Measurements from ENCODE around the gene FOXJ1. TPM values are rescaled to one million over a fixed set of nuclear protein-coding genes. Genes with fewer than 3 reads are reported as not detected.

Gene FOXJ1
- total and polyA plus RNA-seq, 2 of the 13 experiments (the other 11 are each of a cell fraction or from before 2014, with no cell fraction given) = 0.98 to 1.6 TPM

DNA sequence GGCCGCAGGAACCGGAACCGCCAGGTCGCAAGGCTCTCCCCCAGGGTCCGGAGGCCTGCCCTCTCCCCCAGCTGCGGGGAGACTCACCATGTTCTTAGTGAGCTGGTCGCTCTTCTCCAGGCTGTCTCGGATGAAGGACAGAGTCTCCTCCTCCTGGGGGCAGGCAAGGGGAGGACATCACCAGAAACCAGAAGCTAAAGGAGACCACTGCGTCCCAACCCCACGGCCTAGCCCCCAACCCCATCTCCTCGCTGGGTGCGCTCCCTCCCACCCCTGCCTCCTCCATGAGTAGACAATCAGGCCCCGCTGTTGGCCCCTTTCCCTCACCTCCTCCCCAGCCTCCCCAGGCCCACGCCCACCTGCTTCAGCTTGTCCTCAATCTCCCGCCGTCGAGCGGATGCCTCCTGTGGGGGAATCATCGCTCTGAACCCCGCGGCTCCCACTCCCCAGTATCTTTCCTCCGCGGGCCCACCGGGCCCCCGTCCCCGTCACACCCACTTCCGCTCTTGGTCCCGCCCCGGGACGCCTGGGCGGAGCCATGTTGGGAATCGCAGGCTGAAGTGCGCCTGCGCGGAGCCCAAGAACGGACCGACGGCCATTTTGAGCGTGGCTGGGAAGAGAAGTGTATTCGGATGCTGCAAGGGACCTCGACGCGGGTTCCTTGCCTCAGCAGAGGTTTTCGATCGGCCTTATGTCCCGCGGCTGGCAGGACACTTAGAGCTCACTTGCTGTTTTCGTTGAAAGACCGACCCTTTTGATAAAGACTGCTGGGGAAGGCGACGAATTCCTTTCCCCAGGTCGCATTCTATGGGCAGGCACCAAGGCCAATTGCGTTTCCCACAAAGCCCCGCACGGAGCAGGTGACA, 37.5 kb downstream of the FOXJ1 start, which contains the start of gene EXOC7 (continued):
- TF ChIP-seq, protein P1, sequence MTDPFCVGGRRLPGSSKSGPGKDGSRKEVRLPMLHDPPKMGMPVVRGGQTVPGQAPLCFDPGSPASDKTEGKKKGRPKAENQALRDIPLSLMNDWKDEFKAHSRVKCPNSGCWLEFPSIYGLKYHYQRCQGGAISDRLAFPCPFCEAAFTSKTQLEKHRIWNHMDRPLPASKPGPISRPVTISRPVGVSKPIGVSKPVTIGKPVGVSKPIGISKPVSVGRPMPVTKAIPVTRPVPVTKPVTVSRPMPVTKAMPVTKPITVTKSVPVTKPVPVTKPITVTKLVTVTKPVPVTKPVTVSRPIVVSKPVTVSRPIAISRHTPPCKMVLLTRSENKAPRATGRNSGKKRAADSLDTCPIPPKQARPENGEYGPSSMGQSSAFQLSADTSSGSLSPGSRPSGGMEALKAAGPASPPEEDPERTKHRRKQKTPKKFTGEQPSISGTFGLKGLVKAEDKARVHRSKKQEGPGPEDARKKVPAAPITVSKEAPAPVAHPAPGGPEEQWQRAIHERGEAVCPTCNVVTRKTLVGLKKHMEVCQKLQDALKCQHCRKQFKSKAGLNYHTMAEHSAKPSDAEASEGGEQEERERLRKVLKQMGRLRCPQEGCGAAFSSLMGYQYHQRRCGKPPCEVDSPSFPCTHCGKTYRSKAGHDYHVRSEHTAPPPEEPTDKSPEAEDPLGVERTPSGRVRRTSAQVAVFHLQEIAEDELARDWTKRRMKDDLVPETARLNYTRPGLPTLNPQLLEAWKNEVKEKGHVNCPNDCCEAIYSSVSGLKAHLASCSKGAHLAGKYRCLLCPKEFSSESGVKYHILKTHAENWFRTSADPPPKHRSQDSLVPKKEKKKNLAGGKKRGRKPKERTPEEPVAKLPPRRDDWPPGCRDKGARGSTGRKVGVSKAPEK (CRISPR knock-in tag; IDR thresholded peaks at IDR 0.05; ENCODE audit: borderline replicate concordance) = no peak
- TF ChIP-seq ZNF251 (CRISPR knock-in tag; IDR thresholded peaks at IDR 0.05) = peak; percentile 27; the same call in 1 of the 2 replicates
- TF ChIP-seq, protein P2, sequence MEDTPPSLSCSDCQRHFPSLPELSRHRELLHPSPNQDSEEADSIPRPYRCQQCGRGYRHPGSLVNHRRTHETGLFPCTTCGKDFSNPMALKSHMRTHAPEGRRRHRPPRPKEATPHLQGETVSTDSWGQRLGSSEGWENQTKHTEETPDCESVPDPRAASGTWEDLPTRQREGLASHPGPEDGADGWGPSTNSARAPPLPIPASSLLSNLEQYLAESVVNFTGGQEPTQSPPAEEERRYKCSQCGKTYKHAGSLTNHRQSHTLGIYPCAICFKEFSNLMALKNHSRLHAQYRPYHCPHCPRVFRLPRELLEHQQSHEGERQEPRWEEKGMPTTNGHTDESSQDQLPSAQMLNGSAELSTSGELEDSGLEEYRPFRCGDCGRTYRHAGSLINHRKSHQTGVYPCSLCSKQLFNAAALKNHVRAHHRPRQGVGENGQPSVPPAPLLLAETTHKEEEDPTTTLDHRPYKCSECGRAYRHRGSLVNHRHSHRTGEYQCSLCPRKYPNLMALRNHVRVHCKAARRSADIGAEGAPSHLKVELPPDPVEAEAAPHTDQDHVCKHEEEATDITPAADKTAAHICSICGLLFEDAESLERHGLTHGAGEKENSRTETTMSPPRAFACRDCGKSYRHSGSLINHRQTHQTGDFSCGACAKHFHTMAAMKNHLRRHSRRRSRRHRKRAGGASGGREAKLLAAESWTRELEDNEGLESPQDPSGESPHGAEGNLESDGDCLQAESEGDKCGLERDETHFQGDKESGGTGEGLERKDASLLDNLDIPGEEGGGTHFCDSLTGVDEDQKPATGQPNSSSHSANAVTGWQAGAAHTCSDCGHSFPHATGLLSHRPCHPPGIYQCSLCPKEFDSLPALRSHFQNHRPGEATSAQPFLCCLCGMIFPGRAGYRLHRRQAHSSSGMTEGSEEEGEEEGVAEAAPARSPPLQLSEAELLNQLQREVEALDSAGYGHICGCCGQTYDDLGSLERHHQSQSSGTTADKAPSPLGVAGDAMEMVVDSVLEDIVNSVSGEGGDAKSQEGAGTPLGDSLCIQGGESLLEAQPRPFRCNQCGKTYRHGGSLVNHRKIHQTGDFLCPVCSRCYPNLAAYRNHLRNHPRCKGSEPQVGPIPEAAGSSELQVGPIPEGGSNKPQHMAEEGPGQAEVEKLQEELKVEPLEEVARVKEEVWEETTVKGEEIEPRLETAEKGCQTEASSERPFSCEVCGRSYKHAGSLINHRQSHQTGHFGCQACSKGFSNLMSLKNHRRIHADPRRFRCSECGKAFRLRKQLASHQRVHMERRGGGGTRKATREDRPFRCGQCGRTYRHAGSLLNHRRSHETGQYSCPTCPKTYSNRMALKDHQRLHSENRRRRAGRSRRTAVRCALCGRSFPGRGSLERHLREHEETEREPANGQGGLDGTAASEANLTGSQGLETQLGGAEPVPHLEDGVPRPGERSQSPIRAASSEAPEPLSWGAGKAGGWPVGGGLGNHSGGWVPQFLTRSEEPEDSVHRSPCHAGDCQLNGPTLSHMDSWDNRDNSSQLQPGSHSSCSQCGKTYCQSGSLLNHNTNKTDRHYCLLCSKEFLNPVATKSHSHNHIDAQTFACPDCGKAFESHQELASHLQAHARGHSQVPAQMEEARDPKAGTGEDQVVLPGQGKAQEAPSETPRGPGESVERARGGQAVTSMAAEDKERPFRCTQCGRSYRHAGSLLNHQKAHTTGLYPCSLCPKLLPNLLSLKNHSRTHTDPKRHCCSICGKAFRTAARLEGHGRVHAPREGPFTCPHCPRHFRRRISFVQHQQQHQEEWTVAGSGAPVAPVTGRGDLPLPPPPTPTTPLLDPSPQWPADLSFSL (CRISPR knock-in tag; IDR thresholded peaks at IDR 0.05) = no peak
- TF ChIP-seq, protein P3, sequence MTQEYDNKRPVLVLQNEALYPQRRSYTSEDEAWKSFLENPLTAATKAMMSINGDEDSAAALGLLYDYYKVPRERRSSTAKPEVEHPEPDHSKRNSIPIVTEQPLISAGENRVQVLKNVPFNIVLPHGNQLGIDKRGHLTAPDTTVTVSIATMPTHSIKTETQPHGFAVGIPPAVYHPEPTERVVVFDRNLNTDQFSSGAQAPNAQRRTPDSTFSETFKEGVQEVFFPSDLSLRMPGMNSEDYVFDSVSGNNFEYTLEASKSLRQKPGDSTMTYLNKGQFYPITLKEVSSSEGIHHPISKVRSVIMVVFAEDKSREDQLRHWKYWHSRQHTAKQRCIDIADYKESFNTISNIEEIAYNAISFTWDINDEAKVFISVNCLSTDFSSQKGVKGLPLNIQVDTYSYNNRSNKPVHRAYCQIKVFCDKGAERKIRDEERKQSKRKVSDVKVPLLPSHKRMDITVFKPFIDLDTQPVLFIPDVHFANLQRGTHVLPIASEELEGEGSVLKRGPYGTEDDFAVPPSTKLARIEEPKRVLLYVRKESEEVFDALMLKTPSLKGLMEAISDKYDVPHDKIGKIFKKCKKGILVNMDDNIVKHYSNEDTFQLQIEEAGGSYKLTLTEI (CRISPR knock-in tag; conservative IDR thresholded peaks at IDR 0.05) = no peak
- TF ChIP-seq RARA (CRISPR knock-in tag; IDR thresholded peaks at IDR 0.05) = no peak
- TF ChIP-seq ZNF605 (CRISPR knock-in tag; IDR thresholded peaks at IDR 0.05) = peak; percentile 86
- TF ChIP-seq, protein P4, sequence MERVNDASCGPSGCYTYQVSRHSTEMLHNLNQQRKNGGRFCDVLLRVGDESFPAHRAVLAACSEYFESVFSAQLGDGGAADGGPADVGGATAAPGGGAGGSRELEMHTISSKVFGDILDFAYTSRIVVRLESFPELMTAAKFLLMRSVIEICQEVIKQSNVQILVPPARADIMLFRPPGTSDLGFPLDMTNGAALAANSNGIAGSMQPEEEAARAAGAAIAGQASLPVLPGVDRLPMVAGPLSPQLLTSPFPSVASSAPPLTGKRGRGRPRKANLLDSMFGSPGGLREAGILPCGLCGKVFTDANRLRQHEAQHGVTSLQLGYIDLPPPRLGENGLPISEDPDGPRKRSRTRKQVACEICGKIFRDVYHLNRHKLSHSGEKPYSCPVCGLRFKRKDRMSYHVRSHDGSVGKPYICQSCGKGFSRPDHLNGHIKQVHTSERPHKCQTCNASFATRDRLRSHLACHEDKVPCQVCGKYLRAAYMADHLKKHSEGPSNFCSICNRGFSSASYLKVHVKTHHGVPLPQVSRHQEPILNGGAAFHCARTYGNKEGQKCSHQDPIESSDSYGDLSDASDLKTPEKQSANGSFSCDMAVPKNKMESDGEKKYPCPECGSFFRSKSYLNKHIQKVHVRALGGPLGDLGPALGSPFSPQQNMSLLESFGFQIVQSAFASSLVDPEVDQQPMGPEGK (CRISPR knock-in tag; IDR thresholded peaks at IDR 0.05) = peak; percentile 77
- TF ChIP-seq ZNF792 (CRISPR knock-in tag; IDR thresholded peaks at IDR 0.05) = no peak
- TF ChIP-seq, protein P5, sequence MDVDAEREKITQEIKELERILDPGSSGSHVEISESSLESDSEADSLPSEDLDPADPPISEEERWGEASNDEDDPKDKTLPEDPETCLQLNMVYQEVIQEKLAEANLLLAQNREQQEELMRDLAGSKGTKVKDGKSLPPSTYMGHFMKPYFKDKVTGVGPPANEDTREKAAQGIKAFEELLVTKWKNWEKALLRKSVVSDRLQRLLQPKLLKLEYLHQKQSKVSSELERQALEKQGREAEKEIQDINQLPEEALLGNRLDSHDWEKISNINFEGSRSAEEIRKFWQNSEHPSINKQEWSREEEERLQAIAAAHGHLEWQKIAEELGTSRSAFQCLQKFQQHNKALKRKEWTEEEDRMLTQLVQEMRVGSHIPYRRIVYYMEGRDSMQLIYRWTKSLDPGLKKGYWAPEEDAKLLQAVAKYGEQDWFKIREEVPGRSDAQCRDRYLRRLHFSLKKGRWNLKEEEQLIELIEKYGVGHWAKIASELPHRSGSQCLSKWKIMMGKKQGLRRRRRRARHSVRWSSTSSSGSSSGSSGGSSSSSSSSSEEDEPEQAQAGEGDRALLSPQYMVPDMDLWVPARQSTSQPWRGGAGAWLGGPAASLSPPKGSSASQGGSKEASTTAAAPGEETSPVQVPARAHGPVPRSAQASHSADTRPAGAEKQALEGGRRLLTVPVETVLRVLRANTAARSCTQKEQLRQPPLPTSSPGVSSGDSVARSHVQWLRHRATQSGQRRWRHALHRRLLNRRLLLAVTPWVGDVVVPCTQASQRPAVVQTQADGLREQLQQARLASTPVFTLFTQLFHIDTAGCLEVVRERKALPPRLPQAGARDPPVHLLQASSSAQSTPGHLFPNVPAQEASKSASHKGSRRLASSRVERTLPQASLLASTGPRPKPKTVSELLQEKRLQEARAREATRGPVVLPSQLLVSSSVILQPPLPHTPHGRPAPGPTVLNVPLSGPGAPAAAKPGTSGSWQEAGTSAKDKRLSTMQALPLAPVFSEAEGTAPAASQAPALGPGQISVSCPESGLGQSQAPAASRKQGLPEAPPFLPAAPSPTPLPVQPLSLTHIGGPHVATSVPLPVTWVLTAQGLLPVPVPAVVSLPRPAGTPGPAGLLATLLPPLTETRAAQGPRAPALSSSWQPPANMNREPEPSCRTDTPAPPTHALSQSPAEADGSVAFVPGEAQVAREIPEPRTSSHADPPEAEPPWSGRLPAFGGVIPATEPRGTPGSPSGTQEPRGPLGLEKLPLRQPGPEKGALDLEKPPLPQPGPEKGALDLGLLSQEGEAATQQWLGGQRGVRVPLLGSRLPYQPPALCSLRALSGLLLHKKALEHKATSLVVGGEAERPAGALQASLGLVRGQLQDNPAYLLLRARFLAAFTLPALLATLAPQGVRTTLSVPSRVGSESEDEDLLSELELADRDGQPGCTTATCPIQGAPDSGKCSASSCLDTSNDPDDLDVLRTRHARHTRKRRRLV (CRISPR knock-in tag; IDR thresholded peaks at IDR 0.05) = no peak
